DMS 273 (cell line): Measurements from ENCODE around the gene HLCS.
"Not testable (repeated sequence)": the region's sequence is repeated elsewhere in the genome, so short reads cannot be mapped to it uniquely, and the experiment has no call there.

Source experiments
- DNase-seq: peaks from one replicate; lab custom pipeline; 2025; ENCODE audit not compliant: unreplicated experiment; lab: John Stamatoyannopoulos, UW

HLCS gene

DNA sequence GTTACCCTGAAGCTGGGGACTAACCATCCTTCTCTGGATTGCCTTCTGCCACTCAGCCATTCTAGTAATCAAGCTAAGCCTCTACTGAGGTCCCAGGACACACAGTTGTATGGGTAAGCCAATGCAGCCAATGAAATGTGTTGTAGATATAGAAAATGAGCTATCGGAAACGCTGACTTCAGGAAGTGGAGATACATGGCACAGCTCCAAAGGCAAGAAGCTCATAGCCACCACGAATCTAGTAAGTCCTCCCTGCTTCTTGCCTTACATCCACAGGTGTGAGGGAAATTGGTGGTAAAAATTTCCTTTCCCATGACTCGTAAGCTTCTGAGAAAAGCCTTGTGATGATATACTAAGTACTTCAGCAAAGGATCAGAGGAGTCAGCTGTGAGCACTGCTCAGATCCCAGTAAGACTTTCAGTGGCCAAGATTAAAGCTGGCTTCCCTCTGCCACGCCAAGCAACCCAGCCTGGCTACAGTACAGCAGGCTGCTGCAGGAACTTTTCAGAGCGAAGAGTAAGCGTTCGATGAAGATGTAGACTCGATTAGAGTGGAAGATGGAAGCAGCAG is 149.8 kb downstream of the HLCS start:
- DNase-seq = no peak

DNA sequence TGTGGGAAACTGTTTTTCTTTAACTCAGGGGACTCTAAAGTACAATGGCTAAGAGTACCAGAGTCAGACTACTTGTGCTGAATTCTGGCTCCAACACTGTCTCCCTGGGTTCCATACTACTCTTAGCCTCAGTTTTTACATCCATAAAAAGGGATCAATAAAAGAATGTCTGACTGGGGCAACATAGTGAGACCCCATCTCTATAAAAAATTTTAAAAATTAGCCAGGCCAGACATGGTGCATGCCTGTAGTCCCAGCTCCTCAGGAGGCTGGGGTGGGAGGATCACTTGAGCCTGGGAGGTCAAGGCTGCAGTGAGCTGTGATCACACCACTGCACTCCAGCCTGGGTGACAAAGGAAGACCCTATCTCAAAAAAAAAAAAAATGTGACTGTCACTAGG is 150.4 kb downstream of the HLCS start:
- DNase-seq = not testable (repeated sequence)

DNA sequence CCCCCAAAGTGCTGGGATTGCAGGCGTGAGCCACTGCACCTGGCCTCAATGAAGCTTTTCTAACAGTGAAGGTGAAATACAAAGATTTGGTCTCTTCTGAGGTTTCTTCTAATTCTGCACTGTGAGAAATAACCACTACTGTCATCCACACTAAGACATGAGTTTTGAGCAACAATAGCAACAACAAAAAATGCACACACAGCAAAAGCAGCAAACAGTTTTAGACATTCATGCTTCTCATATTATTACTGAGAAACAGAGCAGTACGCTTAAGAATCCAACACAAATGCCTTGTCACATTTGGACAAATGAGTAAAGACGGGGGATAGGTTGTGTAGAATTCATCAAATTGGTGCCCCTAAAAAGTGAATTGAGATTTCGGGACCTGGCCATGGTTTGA is 151.2 kb downstream of the HLCS start:
- DNase-seq = no peak

DNA sequence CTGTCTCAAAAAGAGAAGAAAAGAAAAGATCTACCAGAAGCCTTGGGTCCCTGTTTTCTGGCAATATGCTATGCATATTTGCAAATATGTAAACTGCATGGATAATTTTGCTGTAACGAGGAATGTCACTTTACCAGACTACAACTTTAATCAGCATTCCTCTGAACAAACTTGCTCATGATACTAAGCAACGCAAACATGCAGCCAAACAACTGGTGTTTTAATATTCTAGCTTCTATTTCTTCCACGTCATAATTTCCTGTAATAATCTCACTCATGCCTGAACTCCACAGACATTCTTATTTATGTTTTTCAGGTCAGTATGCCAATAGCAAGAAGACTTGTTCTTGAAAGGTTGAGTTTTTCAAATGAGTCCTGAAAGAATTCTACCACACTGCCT is 153.4 kb downstream of the HLCS start:
- no peak for DNase-seq

DNA sequence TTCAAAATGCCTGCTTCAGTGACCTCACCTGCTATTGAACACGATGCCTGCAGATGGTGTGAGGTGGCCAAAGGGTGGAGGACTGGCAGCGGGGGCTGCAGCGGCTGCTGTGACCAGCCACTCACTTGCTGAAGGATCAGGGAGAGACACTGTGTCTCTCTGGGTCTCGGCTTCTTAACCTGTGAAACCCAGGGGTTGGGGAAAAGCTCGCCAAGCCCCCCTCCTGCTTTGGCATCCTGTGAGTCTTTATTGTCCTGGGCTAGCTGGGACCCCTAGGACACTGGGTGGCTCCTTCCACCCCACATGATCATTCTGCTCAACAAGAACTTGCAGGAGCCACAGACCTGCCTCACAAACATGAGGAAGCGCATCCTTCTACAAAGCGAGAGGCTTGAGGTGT is 154.7 kb downstream of the HLCS start:
- peak; percentile 77 for DNase-seq

DNA sequence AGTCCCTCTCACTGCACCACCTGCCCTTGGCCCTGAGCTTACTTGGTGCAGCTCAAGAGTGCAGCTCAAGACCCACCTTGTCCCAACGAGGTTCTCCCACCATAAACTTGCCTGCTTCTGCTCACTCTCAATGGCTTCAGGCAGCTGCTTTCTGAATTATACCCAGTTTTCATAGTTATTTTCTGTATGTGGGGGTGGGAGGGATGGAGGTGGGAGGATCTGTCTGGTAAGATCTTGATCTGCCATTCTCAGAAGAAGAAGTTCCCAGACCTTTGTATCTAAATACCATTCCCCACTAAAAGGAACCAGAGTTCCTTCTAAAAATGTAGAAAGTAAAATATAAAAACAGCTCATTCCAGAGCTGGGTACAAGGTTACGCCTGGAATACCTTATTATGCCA is 156.0 kb downstream of the HLCS start:
- DNase-seq = no peak

DNA sequence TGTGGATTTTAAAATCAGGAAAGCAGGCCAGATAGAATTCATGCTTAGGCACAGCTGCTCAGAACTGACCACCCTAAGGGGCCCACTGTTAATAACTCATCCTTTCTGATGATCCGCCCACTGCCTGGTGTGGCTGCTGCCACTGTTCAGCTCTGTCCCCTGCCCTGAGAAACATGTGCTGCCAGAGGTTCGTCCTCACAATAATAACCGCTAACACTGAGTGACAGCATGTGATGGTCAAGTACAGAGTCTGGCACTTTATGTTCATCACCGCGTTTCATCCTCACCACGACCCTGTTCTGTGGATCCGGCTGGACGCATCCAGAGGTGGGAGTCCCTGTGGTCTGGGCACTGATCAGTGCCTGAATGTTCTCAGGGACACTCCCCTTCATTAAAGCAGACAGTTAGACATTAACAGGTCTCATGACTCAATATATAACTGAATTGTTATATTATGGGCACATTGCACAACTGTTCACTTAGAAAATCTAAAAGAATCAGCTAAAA is 159.0 kb downstream of the HLCS start:
- DNase-seq = no peak

DNA sequence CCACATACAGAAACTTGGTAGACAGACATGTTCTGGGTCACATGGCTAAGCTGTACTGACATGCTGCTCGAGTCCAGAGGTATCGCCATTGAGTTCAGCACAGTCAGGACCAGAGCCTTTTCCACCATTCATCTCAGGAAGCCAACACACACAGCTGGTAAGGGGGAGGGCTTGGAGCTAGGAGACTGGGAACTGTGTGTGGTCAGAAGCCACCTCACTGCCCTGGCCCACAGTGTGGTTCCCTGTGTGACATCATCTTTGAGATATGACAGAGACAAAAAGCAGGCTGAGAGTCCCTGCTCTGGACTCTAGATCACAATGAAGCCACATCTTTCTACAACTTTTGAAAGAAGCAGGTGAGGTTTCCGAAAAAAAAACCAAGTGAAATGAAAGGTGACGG is 160.4 kb downstream of the HLCS start:
- no peak for DNase-seq

DNA sequence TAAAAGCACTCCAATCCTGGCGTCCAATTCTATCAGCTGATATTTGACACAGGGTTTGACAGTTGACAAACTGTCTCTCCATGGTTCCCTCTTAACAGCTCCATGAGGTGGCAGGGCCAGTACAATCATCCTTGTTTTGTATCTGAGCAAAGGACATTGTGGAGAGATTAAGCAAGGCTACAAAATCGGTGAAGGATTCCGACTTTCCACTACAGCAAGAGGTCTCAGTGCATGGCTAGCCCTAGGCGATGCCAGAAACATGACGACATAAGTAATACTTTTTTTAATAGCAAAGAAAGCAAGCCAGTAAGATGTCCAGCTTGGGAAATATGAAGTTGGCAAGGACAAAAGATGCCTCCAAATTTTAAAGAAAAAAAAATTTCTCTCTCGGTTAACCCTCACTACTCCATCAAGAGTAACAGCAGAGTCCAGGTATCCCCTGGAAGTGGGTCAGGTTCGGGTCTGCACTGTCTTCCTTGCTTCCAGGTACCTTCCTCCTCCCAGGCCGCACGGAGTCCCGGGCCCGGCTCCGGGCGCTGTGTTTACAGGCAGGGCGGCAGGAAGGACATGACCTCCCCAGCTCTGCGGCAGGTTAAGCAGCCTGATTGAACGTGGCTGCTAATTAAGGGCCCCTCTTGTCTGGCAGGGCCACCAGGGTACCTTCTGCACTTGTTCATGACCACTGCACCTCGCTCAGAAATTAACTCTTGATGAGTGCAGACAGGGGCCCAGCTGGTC is 161.4 kb downstream of the HLCS start:
- no peak for DNase-seq

DNA sequence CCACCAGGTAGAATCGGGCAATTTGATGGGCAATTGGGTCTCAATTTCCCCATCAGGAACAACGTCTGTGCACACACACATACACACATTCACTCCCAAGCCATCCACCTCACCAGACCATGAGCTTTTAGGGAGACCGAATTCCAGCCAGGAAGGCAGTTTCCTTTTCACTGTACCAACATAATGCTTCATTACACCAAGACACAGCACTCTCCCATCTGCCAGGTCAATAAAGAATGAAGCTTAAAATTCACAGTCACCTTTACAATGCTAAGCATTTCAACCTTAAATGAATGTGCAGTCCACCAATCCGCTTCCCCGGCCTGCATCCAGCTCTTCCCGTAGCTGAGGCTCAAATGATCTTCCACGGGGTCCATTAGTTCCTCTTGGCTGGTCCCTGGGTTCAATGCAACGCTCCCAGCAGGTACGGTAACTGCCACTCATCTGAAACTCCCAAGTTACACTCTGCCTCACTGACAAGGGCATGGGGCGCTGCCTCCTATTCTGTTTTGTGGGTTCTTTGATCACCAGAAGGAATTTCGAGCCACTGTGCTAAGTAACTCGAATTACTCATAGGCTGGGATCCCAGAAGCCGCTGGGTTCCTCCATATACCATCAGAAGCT is 162.5 kb downstream of the HLCS start:
- no peak for DNase-seq

DNA sequence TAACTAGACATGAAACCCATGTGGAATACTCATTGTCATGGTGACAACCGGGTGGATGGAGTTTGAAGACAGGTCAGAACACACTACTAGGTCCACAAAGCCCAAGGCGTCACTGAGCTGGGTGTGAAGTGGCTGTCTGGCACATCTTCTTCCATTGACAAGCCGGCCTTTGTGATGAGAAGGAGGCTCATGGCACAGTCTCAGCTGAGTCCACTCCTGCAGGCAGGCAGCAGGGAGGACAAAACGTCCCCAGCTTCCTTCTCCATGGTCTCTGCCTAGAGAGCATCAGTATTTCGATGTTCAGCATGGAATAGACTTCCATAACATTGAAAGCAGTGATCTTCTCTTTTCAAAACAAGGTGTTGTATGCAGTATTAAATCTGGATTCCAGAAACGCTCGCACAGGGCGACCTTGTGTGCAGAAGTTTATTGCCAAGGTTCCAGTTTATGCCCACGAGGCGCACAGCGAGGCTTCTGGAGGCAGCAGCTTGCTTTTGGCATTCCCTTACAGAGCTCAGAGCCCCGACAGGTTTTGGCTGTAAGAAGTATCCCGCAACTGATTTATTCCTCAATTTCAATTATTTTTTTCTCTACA is 163.3 kb downstream of the HLCS start:
- DNase-seq = no peak

DNA sequence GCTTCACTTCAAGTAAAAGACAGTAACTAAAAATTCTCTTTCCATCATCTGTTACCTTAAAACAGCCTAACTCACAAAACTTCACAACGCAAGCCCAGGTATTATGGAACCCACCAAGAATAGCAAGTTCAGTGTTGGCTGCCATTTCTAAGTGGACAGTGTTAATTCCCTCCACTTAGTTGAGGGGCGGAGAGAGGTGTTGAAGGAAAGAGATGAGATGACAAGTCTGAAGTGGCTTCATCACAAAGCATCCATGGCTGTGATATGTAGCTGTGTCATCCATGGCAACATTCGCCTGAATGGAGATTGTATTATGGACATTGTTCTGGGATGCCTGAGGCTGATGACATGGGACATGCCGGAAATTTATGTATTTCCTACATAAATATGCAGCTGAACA is 165.7 kb downstream of the HLCS start:
- no peak for DNase-seq

DNA sequence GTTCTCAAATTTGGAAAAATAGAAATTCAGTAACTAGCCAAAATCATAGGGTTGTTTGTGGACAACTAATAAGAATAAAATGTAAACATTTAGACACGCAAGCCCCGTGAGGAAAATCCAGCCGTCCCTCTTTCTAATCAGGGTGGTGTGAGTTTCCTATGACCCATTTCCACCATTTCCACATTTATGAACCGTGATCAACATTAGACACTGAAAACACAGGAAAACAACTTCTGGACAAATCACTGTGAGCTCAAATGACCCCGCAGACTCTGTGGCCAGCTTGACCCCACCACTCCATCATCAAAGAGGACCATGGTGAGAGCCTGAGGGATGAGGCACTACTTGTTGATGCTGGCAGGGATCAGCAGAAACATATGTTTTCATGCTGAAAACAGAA is 166.6 kb downstream of the HLCS start:
- DNase-seq = no peak

DNA sequence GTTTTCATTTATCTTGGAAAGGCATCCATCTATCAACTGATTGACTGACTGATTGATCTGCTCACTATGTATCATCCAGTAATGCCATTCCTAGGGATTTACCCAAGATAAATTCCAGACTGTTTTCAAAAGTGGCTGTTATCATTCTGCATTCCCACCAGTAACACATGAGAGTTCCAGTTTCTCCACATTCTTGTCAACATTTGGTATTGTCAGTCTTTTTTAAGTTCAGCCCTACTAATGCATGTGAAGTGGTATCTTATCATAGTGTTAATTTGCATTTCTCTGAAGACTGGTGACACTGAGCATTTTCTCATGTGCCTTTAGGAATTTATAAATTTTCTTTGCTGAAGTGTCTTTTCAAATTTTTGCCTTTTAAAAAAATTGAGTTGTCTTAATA is 168.0 kb downstream of the HLCS start:
- no peak for DNase-seq

DNA sequence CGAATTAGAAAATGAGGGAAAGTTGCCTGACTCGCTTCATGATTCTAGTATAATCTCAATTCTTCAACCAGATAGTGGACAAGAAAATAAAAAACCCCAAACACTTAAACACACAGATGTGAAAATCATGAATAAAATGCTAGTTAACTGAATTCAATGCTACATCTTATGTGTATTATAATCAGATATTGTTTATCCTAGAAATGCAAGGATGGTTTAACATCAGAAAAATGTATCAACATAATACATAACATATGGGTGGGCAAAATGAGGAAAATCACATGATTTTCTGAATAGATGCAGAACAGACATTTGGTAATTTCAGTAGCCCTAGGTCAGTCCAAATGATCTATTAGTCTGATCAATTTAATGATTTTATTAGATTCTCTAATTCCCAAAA is 170.4 kb downstream of the HLCS start:
- no peak for DNase-seq

DNA sequence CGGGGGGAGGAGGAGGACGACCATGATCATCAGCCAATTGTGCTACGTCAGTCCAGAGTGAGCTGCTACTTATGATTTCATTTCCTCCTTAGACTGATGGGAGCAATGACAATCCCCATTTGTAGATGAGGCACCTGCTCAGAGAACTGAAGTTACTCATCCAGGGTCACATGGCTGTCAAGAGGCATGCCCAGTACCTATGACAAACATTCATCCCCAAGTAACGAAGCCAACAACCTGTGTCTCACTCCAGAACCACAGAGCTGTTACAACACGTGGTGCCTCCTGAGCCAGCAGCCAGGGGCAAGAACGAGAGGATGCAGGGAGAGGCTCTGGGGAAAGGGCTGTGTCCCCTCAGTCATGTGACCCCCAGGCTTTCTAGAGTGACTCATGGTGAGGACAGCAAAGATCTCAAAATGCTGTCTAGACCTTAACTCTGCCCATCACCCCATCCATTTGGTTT is 173.9 kb downstream of the HLCS start:
- no peak for DNase-seq

DNA sequence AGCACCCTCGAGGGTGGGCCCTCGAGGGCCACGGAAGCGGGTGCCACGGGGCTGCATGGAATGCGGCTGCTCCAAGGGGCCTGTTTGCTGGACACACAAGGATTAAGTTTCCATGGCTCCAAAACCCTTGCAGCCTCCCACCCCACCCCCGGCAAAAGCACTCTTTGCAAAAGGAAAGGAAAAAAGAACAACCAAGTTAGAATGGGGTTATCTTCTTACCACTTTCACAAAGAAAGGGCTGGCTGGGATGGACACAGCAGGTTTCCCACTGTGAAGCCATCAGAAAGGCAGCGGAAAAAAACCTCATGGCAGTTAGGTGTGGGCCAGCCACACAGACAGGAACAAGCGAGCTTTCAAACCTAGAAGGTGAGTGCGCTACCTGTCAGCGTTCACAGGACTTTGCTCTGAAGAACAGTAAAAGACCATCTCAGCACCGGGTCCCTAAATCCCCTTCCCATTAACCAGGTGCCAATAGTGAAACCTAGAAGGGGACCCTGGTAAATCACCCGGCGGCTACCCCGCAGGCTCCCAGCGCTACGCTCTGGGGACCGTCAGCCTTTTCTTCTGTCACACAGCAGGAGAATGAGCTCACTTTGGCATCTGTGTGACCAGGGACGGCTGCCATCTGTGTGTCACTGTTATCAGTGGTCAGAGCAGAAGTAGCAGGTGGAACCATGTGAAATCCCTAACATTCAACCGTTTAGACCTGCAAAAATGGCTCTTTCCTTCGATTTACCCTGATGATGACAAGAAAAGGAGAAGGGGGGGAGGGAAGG is 174.6 kb downstream of the HLCS start:
- no peak for DNase-seq

DNA sequence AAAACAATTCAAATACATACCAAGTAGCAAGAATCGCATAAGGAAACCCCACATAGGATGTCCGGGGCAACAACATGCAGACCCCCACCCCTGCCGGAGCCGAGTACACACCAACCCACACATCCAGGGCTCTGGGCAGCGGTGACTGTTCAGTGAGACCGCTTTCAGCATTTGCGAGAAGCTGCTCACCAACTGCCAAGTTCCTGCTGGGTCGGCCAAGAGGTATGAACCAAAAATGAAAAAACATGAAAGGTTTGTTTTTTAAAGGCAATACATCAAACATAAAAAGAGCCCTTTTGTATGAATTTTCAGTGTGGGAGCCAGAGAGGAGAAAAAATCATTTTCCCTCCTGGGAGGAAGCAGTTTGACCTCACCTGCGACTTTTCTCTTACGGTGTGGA is 175.3 kb downstream of the HLCS start:
- no peak for DNase-seq

DNA sequence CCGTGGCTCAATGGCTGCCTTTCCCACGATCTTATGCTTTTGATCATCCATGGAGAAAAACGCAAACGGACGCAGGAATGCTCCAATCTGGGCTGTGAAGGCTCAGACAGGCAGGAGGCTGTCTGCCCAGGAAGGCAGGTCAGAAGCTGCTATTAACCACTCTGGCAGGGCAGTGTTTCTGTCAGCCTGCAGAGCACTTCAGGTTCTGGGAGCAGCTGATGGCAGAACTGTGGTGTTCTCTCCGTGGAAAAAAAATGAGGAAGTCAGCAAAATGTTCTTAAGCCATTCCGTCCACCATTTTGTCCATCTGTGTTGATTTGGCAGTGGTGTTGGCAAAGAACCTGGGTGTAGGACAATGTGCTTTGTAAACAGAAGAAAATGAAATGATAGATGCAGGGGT is 175.9 kb downstream of the HLCS start:
- no peak for DNase-seq

DNA sequence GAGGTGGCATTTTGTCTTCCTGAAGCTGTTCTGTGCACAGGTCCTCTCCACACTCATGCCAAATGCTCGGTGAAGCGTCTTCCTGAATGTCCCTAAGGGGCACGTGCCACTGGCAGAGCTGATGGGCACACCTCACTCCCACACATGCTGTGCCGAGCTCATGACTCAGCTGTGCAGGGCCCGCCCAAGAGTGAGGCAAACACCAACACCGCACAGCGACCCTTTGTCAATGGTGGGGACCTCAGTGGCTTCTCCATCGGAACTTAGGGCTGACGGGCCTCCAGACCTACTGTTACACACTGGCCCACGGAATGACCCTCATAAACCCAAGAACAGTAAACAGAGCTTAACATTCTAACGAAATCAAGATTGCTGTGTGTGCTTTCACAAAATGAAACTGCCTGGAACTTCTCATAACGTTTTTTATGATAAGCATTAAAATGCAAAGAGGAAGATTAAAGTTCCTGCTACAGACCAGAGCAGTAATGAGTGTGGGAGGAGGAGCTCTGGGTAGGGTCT is 178.3 kb downstream of the HLCS start:
- no peak for DNase-seq

DNA sequence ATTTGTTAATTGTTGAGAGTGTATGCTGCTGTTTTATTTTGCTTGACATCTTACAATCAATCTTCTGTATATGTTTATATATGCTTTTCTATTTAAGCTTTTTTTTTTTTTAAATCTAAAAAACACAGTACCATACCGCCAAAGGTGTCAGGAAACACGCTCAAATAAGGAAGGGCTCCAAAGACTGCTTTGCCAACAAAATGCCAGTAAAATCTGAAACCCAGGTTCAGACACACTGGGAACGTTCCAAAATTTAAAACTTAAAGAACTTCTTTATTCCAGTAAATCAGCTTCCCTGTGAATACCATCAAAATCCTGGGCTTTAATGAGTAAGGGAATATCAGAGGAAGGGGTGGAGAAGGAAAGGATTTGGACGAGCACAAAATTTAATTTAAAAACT is 180.3 kb downstream of the HLCS start:
- no peak for DNase-seq
